Vagina (tissue), 2 donors: Measurements from ENCODE around the gene ABHD2. TPM values are rescaled to one million over a fixed set of nuclear protein-coding genes. Genes with fewer than 3 reads are reported as not detected.
A peak's percentile ranks its signal among the peaks of the same experiment; 100 is the strongest.
"Not testable (repeated sequence)": the region's sequence is repeated elsewhere in the genome, so short reads cannot be mapped to it uniquely, and the experiment has no call there.

Experiments
- DNase-seq, 2 donors: peaks; one replicate each; pipeline ENCODE4 v3.0.0-alpha.2; 2017; ENCODE audit errors: extremely low spot score in 2 of 2
- H3K27ac ChIP-seq: fragments of 200-600 bp; sonication (generic); one replicate; pipeline ENCODE4 v1.5.1; 2019
- H3K27me3 ChIP-seq: fragments of 200-600 bp; sonication (generic); one replicate; pipeline ENCODE4 v1.5.1; 2019
- H3K36me3 ChIP-seq, 2 donors: fragments of 200-600 bp; sonication (generic); one replicate each; pipeline ENCODE4 v1.5.1; 2017 to 2019
- H3K4me1 ChIP-seq: fragments of 200-600 bp; sonication (generic); one replicate; pipeline ENCODE4 v1.5.1; 2019
- H3K4me3 ChIP-seq, 2 donors: fragments of 200-600 bp; sonication (generic); 1 replicate in 1 of 2; 2 replicates in 1 of 2; pipeline ENCODE4 v1.5.1; 2016 to 2019
- H3K9me3 ChIP-seq: fragments of 200-600 bp; sonication (generic); one replicate; pipeline ENCODE4 v1.5.1; 2019
- CTCF ChIP-seq, 3 experiments: fragments of 450-650 bp in 2 of 3; fragments of 200-600 bp in 1 of 3; sonication (generic) in 1 of 3; IDR thresholded peaks; one replicate each; pipeline ENCODE4 v1.5.1; 2017 to 2019; ENCODE audit warnings: antibody characterized with exemption in 3 of 3, mild to moderate bottlenecking in 2 of 3, moderate library complexity in 2 of 3
- POLR2A ChIP-seq, 2 donors: fragments of 450-650 bp; IDR thresholded peaks; one replicate each; pipeline ENCODE4 v1.6.1; 2017; ENCODE audit warnings: antibody characterized with exemption in 2 of 2, mild to moderate bottlenecking in 2 of 2, moderate library complexity in 2 of 2
- POLR2AphosphoS5 ChIP-seq, 2 donors: sonication (generic); formaldehyde crosslinking; IDR thresholded peaks; one replicate each; pipeline ENCODE4 v1.9.0; 2017; ENCODE audit warnings: antibody characterized with exemption in 2 of 2, mild to moderate bottlenecking in 2 of 2, low read depth in 1 of 2; ENCODE audit not compliant: insufficient read depth in 1 of 2
- intact Hi-C: fragments of 100-400 bp; cut with DNase I; formaldehyde crosslinking; loops from one replicate; pipeline ENCODE4 v1.15.1; 2023
- total RNA-seq: library from RNA; depleted of rRNA; stranded (reverse); fragments of >200 nt; gene quantifications from one replicate; pipeline ENCODE4 v1.2.3, GENCODE V29; 2016

The ABHD2 gene
- total RNA-seq, 1 donor from 2014 or later: 33.6 TPM

GRCh38 chr15:89132611-89133507 is 44.6 kb downstream of the ABHD2 start:
- no peaks in the 10 kb centered on the region for H3K27me3 ChIP-seq
- peaks cover 45% of the 10 kb centered on the region for H3K4me1 ChIP-seq
- DNase-seq: no peak
- H3K4me3 ChIP-seq: no peak overlapping the region
- H3K27ac ChIP-seq: peak overlapping the region; percentile 1
- no peaks in the 10 kb centered on the region for H3K9me3 ChIP-seq
- intact Hi-C loops: no loop called here
- TF ChIP-seq POLR2AphosphoS5 (IDR thresholded peaks at IDR 0.05; ENCODE audit: insufficient read depth in 1 of 2, low read depth in 1 of 2) (peak in 1 of 2 donors; percentile 48), CTCF (IDR thresholded peaks at IDR 0.05) (no peak)
- no peaks in the 10 kb centered on the region for H3K36me3 ChIP-seq

DNA sequence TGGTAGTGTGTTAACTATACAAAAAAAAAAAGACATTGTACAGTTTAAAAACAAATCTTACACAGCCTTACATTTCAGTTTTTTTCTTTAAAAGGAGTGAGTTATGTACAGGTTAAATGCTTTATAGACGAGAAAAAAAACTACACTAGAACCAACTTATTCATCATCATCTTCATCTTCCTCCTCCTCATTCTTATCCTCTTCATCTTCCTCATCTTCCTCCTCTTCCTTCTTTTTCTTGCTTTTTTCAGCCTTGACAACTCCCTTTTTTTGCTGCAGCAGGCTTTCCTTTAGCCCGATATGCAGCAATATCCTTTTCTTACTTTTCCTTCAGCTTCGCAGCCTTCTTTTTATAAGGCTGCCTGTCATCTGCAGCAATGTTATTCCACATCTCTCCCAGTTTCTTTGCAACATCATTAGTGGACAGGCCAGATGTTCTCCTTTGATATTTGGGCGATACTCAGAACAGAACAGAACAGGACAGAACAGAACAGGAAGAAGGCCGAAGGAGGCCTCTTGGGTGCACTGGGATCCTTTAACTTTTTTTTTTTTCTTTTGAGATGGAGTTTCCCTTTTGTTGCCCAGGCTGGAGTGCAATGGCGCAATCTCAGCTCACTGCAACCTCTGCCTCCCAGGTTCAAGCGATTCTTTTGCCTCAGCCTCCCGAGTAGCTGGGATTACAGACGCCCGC is 47.3 kb downstream of the ABHD2 start:
- H3K36me3 ChIP-seq, DNase-seq, intact Hi-C loops, H3K9me3 ChIP-seq, H3K4me3 ChIP-seq, H3K27me3 ChIP-seq: not testable (repeated sequence)
- TF ChIP-seq POLR2AphosphoS5 (IDR thresholded peaks at IDR 0.05; ENCODE audit: insufficient read depth in 1 of 2, low read depth in 1 of 2): peak in 1 of 2 donors; percentile 49
- Histone ChIP-seq H3K27ac (peak overlapping the region; percentile 80), H3K4me1 (peaks cover 55% of the 10 kb centered on the region)

GRCh38 chr15:89136078-89136806 is 48.0 kb downstream of the ABHD2 start:
- no peak overlapping the region for H3K4me3 ChIP-seq
- H3K9me3 ChIP-seq: no peaks in the 10 kb centered on the region
- DNase-seq: no peak
- intact Hi-C loops: no loop called here
- no peaks in the 10 kb centered on the region for H3K27me3 ChIP-seq
- peak overlapping the region; percentile 80 for H3K27ac ChIP-seq
- TF ChIP-seq POLR2AphosphoS5 (IDR thresholded peaks at IDR 0.05; ENCODE audit: insufficient read depth in 1 of 2, low read depth in 1 of 2): no peak
- TF ChIP-seq POLR2A (IDR thresholded peaks at IDR 0.05): no peak
- no peak for TF ChIP-seq CTCF (IDR thresholded peaks at IDR 0.05)
- H3K36me3 ChIP-seq: no peaks in the 10 kb centered on the region
- peaks cover 60% of the 10 kb centered on the region for H3K4me1 ChIP-seq

GRCh38 chr15:89136818-89137772 is 48.8 kb downstream of the ABHD2 start:
- peaks cover 68% of the 10 kb centered on the region for H3K4me1 ChIP-seq

DNA sequence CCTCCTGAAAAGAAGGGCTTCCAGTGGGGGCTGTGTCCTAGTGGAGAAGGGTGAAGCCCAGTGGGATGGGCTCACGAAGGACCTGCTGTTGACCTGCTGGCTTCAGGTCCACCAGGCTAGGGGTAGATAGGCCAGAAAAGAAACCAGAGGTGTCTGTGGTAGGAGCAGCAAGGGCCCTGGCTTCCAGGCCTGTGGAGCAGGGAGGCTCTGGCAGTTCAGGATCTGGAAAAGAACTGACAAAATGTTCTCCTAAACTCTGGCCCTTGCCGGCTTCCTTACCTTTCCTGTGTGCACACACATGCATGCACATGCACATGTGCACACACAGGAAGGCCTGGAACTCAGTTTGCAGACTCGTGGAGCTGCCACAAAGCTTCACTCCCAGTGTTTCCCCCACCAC is 49.7 kb downstream of the ABHD2 start:
- DNase-seq: no peak
- H3K36me3 ChIP-seq: no peaks in the 10 kb centered on the region
- TF ChIP-seq POLR2A (IDR thresholded peaks at IDR 0.05) (no peak), POLR2AphosphoS5 (IDR thresholded peaks at IDR 0.05; ENCODE audit: insufficient read depth in 1 of 2, low read depth in 1 of 2) (no peak), CTCF (IDR thresholded peaks at IDR 0.05) (no peak)
- H3K9me3 ChIP-seq: no peaks in the 10 kb centered on the region
- H3K27ac ChIP-seq: peak overlapping the region; percentile 80
- no peak overlapping the region for H3K4me3 ChIP-seq
- H3K27me3 ChIP-seq: no peaks in the 10 kb centered on the region
- intact Hi-C loops: no loop called here
- peaks cover 69% of the 10 kb centered on the region for H3K4me1 ChIP-seq

More at GRCh38 chr15:89136818-89137772, 48.8 kb downstream of the ABHD2 start:
- TF ChIP-seq POLR2AphosphoS5 (IDR thresholded peaks at IDR 0.05; ENCODE audit: insufficient read depth in 1 of 2, low read depth in 1 of 2) (peak in 1 of 2 donors; percentile 62), POLR2A (IDR thresholded peaks at IDR 0.05) (no peak)
- no peak overlapping the region for H3K4me3 ChIP-seq
- no peaks in the 10 kb centered on the region for H3K9me3 ChIP-seq
- H3K27ac ChIP-seq: peak overlapping the region; percentile 80
- no peak for DNase-seq
- no peaks in the 10 kb centered on the region for H3K27me3 ChIP-seq
- intact Hi-C loops: no loop called here
- H3K36me3 ChIP-seq: no peaks in the 10 kb centered on the region
